IMR-90 (cell line): ENCODE measurements around the gene STAT6. TPM values are rescaled to one million over a fixed set of nuclear protein-coding genes. Genes with fewer than 3 reads are reported as not detected.
A peak's percentile ranks its signal among the peaks of the same experiment; 100 is the strongest.

ENCODE experiments used
- ATAC-seq: fragments of 200-7000 bp; cut with Tn5 transposase; 2 replicates; pipeline ENCODE4 v1.9.1; 2020; ENCODE audit warnings: low read depth, mild to moderate bottlenecking, moderate library complexity
- BruUV-seq: library from RNA; stranded (reverse); fragments of 400-500 nt; replicated peaks from 2 replicates; lab custom pipeline; 2021; lab: Mats Ljungman, UMichigan
- CTCF ChIA-PET: fragments of 300-600 bp; formaldehyde crosslinking; extraction: SDS; loops from one replicate; lab custom pipeline; 2021; ENCODE audit warnings: antibody characterized with exemption; lab: Yijun Ruan, JAX
- POLR2A ChIA-PET: fragments of 300-600 bp; sonication (Branson Sonifier 250); formaldehyde crosslinking; loops from one replicate; lab custom pipeline; 2022; ENCODE audit warnings: antibody characterized with exemption; ENCODE audit not compliant: unreplicated experiment; lab: Charles Lee
- DNase-seq: peaks from one replicate; pipeline ENCODE4 v3.0.0; 2013
- H2AFZ ChIP-seq: replicated peaks from 2 replicates; pipeline ENCODE3; 2013; ENCODE audit warnings: low read length, mild to moderate bottlenecking; ENCODE audit not compliant: poor library complexity
- H2AK5ac ChIP-seq: 2 replicates; pipeline ENCODE4 v1.6.1; 2013; ENCODE audit warnings: low read depth, low read length, inconsistent platforms
- H2AK9ac ChIP-seq: replicated peaks from 2 replicates; pipeline ENCODE3; 2013; ENCODE audit warnings: mild to moderate bottlenecking, low read depth, low read length, moderate library complexity; ENCODE audit not compliant: poor library complexity
- H2BK120ac ChIP-seq: 2 replicates; pipeline ENCODE4 v1.6.1; 2013; ENCODE audit warnings: low read depth, low read length, inconsistent platforms
- H2BK15ac ChIP-seq: 3 replicates; pipeline ENCODE4 v1.6.1; 2013; ENCODE audit warnings: low read depth, low read length, inconsistent platforms
- H2BK20ac ChIP-seq: 2 replicates; pipeline ENCODE4 v1.6.1; 2013; ENCODE audit warnings: low read depth, mild to moderate bottlenecking, inconsistent platforms, low read length, moderate library complexity
- H2BK5ac ChIP-seq: 2 replicates; pipeline ENCODE4 v1.6.1; 2013; ENCODE audit warnings: mild to moderate bottlenecking, low read depth, low read length, inconsistent platforms; ENCODE audit not compliant: poor library complexity, severe bottlenecking
- H3K14ac ChIP-seq: replicated peaks from 2 replicates; pipeline ENCODE4 v1.6.1; 2013; ENCODE audit warnings: low read depth, low read length, inconsistent platforms
- H3K18ac ChIP-seq: 2 replicates; pipeline ENCODE4 v1.6.1; 2013; ENCODE audit warnings: low read depth, low read length, control low read depth
- H3K23ac ChIP-seq: 2 replicates; pipeline ENCODE4 v1.6.1; 2013; ENCODE audit warnings: low read depth, low read length, inconsistent platforms
- H3K27ac ChIP-seq: 2 replicates; pipeline ENCODE4 v1.5.1; 2013; ENCODE audit warnings: mild to moderate bottlenecking, control low read depth, low read length; ENCODE audit not compliant: insufficient read depth
- H3K27me3 ChIP-seq: 2 replicates; pipeline ENCODE4 v1.6.1; 2013; ENCODE audit warnings: low read length; ENCODE audit not compliant: control insufficient read depth, insufficient read depth
- H3K36me3 ChIP-seq: 2 replicates; pipeline ENCODE4 v1.6.1; 2013; ENCODE audit warnings: low read length, mixed read lengths; ENCODE audit not compliant: control insufficient read depth, insufficient read depth
- H3K4ac ChIP-seq: 2 replicates; pipeline ENCODE4 v1.6.1; 2013; ENCODE audit warnings: low read depth, low read length, inconsistent platforms
- H3K4me1 ChIP-seq: 2 replicates; pipeline ENCODE4 v1.6.1; 2013; ENCODE audit warnings: low read length, mixed read lengths; ENCODE audit not compliant: control insufficient read depth, insufficient read depth
- H3K4me2 ChIP-seq: 2 replicates; pipeline ENCODE4 v1.6.1; 2013; ENCODE audit warnings: low read depth, mild to moderate bottlenecking, control low read depth, low read length, moderate library complexity
- H3K4me3 ChIP-seq: 2 replicates; pipeline ENCODE4 v1.5.1; 2013; ENCODE audit warnings: low read depth, mild to moderate bottlenecking, control low read depth, low read length, moderate library complexity; ENCODE audit not compliant: insufficient read depth
- H3K56ac ChIP-seq: 2 replicates; pipeline ENCODE4 v1.6.1; 2013; ENCODE audit warnings: low read length, inconsistent platforms; ENCODE audit not compliant: insufficient read depth; ENCODE audit errors: extremely low read depth
- H3K79me1 ChIP-seq, 2 experiments: 2 replicates each; pipeline ENCODE4 v1.6.1; 2013; ENCODE audit warnings: low read length in 2 of 2, inconsistent platforms in 1 of 2, low read depth in 1 of 2
- H3K9ac ChIP-seq: 2 replicates; pipeline ENCODE4 v1.6.1; 2013; ENCODE audit warnings: low read depth, low read length, control low read depth
- H3K9me1 ChIP-seq: 2 replicates; pipeline ENCODE4 v1.6.1; 2013; ENCODE audit warnings: low read length, inconsistent platforms; ENCODE audit not compliant: insufficient read depth
- H3K9me3 ChIP-seq: 2 replicates; pipeline ENCODE4 v1.6.1; 2013; ENCODE audit warnings: low read length; ENCODE audit not compliant: control insufficient read depth, insufficient read depth
- H4K20me1 ChIP-seq: 2 replicates; pipeline ENCODE4 v1.6.1; 2013; ENCODE audit warnings: low read length, inconsistent platforms; ENCODE audit not compliant: insufficient read depth
- H4K5ac ChIP-seq: 2 replicates; pipeline ENCODE4 v1.6.1; 2013; ENCODE audit warnings: mild to moderate bottlenecking, low read depth, low read length, control low read depth
- H4K8ac ChIP-seq, 2 experiments: 2 replicates each; pipeline ENCODE4 v1.6.1; 2013; ENCODE audit warnings: low read depth in 2 of 2, low read length in 2 of 2, control low read depth in 1 of 2, inconsistent platforms in 1 of 2
- H4K91ac ChIP-seq: 2 replicates; pipeline ENCODE4 v1.6.1; 2013; ENCODE audit warnings: low read depth, low read length, inconsistent platforms; ENCODE audit not compliant: insufficient read depth
- BHLHE40 ChIP-seq: fragments of 150-350 bp; IDR thresholded peaks from 2 replicates; pipeline ENCODE4 v1.6.1; 2016; ENCODE audit warnings: mild to moderate bottlenecking, low read depth, low read length
- CEBPB ChIP-seq: IDR thresholded peaks from 2 replicates; pipeline ENCODE4 v1.6.1; 2012; ENCODE audit warnings: low read depth, low read length, improper control_type of control experiment
- CHD1 ChIP-seq: IDR thresholded peaks from 2 replicates; pipeline ENCODE4 v1.6.1; 2012; ENCODE audit warnings: low read depth, low read length, improper control_type of control experiment
- FOS ChIP-seq: fragments of 150-350 bp; IDR thresholded peaks from 2 replicates; pipeline ENCODE4 v1.6.1; 2016; ENCODE audit warnings: low read depth, low read length
- MAZ ChIP-seq: IDR thresholded peaks from 2 replicates; pipeline ENCODE4 v1.6.1; 2012; ENCODE audit warnings: low read depth, mild to moderate bottlenecking, low read length, improper control_type of control experiment, moderate library complexity, borderline replicate concordance
- MXI1 ChIP-seq: IDR thresholded peaks from 2 replicates; pipeline ENCODE4 v1.6.1; 2012; ENCODE audit warnings: low read depth, mild to moderate bottlenecking, low read length, moderate library complexity, borderline replicate concordance
- NFE2L2 ChIP-seq: fragments of 150-350 bp; IDR thresholded peaks from 2 replicates; pipeline ENCODE4 v1.6.1; 2016; ENCODE audit warnings: low read depth, mild to moderate bottlenecking, low read length
- POLR2A ChIP-seq: IDR thresholded peaks from 2 replicates; pipeline ENCODE4 v1.6.1; 2012; ENCODE audit warnings: mild to moderate bottlenecking, low read depth, low read length
- RAD21 ChIP-seq: IDR thresholded peaks from 2 replicates; pipeline ENCODE4 v1.6.1; 2012; ENCODE audit warnings: low read length, improper control_type of control experiment
- RCOR1 ChIP-seq: IDR thresholded peaks from 2 replicates; pipeline ENCODE4 v1.6.1; 2012; ENCODE audit warnings: mild to moderate bottlenecking, low read length, improper control_type of control experiment; ENCODE audit not compliant: insufficient replicate concordance
- RFX5 ChIP-seq: IDR thresholded peaks from 2 replicates; pipeline ENCODE4 v1.8.0; 2012; ENCODE audit warnings: low read depth, mild to moderate bottlenecking, low read length, moderate library complexity
- SMC3 ChIP-seq: fragments of 150-350 bp; IDR thresholded peaks from 2 replicates; pipeline ENCODE4 v1.6.1; 2016; ENCODE audit warnings: low read depth, mild to moderate bottlenecking, antibody characterized with exemption, low read length, moderate library complexity
- WGBS, 2 experiments: methylation state at CpG; one replicate each; pipeline versions ENCODE4 v1.1.5 to v1.1.7; 2013; ENCODE audit warnings: missing lambda C conversion rate in 2 of 2; ENCODE audit not compliant: insufficient read length in 1 of 2; ENCODE audit errors: extremely low coverage in 2 of 2; 5-methylcytosine and 5-hydroxymethylcytosine counted together
- dilution Hi-C: fragments of 300-500 bp; cut with HindIII; formaldehyde crosslinking; loops from one replicate; pipeline ENCODE4 v1.14.3; 2018; ENCODE audit warnings: low sequenced_read_pairs; ENCODE audit not compliant: unreplicated experiment
- in situ Hi-C: fragments of 300-500 bp; cut with MboI; formaldehyde crosslinking; loops from 3 replicates; pipeline ENCODE4 v1.14.3; 2019; ENCODE audit warnings: low sequenced_read_pairs, inconsistent platforms, mixed read lengths
- intact Hi-C: fragments of 100-400 bp; cut with micrococcal nuclease; formaldehyde crosslinking; loops from 2 replicates; pipeline ENCODE4 v1.10.0; 2022
- polyA plus RNA-seq, 3 experiments: library from polyadenylated mRNA; depleted of rRNA; stranded (reverse); fragments of >200 nt; gene quantifications; 2 replicates each; pipeline ENCODE4 v1.2.3, GENCODE V29; 2012; ENCODE audit warnings: low replicate concordance in 1 of 3
- total RNA-seq: library from RNA; depleted of rRNA; stranded (reverse); fragments of >200 nt; gene quantifications from 2 replicates; pipeline ENCODE4 v1.2.3, GENCODE V29; 2012
- TF ChIP-seq, protein P1 (sequence below): fragments of 150-350 bp; IDR thresholded peaks from 2 replicates; pipeline ENCODE4 v1.6.1; 2016; ENCODE audit warnings: low read depth, mild to moderate bottlenecking, low read length, moderate library complexity, borderline replicate concordance
- TF ChIP-seq, protein P2 (sequence below): conservative IDR thresholded peaks from 2 replicates; pipeline ENCODE4 v1.5.1; 2012; ENCODE audit warnings: mild to moderate bottlenecking, low read depth, low read length, improper control_type of control experiment

Gene STAT6
- total and polyA plus RNA-seq, 2 of the 4 experiments (the other 2 are of a cell fraction): 43.4 to 96.9 TPM

DNA sequence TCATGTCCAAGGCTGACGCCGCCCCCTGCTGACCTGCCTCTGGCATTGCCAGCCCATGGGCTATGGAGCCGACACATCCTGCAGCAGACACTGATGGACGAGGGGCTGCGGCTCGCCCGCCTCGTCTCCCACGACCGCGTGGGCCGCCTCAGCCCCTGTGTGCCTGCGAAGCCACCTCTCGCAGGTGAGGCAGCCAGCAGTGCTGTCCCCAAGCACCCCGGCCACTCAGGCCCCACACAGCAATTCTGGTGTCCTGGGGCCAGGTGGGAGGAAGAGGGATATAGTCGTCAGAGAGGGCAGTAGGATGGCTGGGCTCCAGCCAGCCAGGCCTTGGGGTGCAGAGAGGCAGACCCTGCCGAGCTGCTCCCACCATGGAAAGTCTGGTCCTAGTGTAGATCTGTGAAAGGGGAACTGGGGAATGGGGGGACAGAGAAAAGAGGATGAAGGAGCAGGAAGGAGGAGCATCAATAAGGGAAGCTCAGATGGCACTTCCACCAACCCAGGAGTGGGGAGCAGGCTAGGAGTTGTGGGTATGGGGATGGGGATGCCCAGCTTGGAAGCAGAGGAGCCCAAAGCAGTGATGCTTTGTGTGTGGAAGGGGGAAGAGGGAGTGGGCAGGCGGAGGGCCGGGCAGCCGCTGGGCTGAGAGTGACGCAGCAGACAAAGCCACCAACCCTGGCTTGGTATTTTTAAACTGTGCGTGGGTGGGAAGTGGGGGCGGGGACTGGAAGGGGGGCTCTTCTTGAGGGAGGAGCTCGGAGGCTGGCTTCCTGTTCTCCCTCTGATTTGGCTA is 17.6 kb downstream of the STAT6 start:
- Histone ChIP-seq H2AK9ac (peak overlapping the region; percentile 83), H3K79me1 (peaks cover 13 to 66% of the 10 kb centered on the region in 2 experiments), H4K8ac (peak overlapping the region in 1 of 2 experiments; percentile 38; a peak in 1 of 4 replicates), H3K4me3 (peak overlapping the region; percentile 5; the same call in 1 of the 2 replicates), H3K9me1 (peaks cover 4% of the 10 kb centered on the region; the same call in 1 of the 2 replicates), H4K91ac (peak overlapping the region; percentile 35; the same call in 1 of the 2 replicates), H2BK20ac (0 out of 2 replicates have a peak overlapping the region, but pooled peaks have one; percentile 22), H2AFZ (peak overlapping the region; percentile 16), H3K9me3 (no peaks in the 10 kb centered on the region), H3K9ac (peak overlapping the region; percentile 70), H3K14ac (peak overlapping the region; percentile 69), H3K23ac (0 out of 2 replicates have a peak overlapping the region, but pooled peaks have one; percentile 58), H4K20me1 (peaks cover 67% of the 10 kb centered on the region), H2BK15ac (no peak overlapping the region), H3K27me3 (no peaks in the 10 kb centered on the region), H3K27ac (peak overlapping the region; percentile 82), H4K5ac (peak overlapping the region; percentile 72), H3K36me3 (peaks cover 68% of the 10 kb centered on the region), H2BK120ac (peak overlapping the region; percentile 35), H3K4ac (peak overlapping the region; percentile 81), H3K4me2 (peak overlapping the region; percentile 87), H3K56ac (0 out of 2 replicates have a peak overlapping the region, but pooled peaks have one; percentile 13), H3K4me1 (peaks cover 41% of the 10 kb centered on the region), H2AK5ac (peak overlapping the region; percentile 69), H2BK5ac (peak overlapping the region; percentile 75), H3K18ac (peak overlapping the region; percentile 45; the same call in 1 of the 2 replicates)
- WGBS, 2 experiments: 24% methylated on average over 5 of the region's 24 CpGs; no CpG with 5 or more reads in 1 of the 2 experiments
- POLR2A ChIA-PET: interaction anchor here (0.6 to 1.2 kb wide), 4 partner anchors 11 to 18 kb away, joined by 4 to 12 read pairs (median 6); partner anchors contain the start of genes NEMP1 and STAT6
- CTCF ChIA-PET: interaction anchor here (0.6 to 1.7 kb wide), 7 partner anchors 14 to 85 kb away, joined by 3 to 6 read pairs (median 4); partner anchors contain the start of genes LRP1 and STAT6
- dilution Hi-C loops (no loop called here), in situ Hi-C loops (no loop called here), intact Hi-C loops (loop anchor here (1.0 kb wide), 2 partner anchors 18 to 24 kb away; partner anchors contain the start of gene STAT6)
- DNase-seq (peak; percentile 90), ATAC-seq (peak; percentile 61)
- no TSS peak for BruUV-seq
- TF ChIP-seq RFX5: no peak
- peak; percentile 84; the same call in 1 of the 2 replicates for TF ChIP-seq MAZ
- peak; percentile 73 for TF ChIP-seq RAD21
- TF ChIP-seq POLR2A: peak; percentile 60; the same call in 1 of the 2 replicates
- no peak for TF ChIP-seq CEBPB
- TF ChIP-seq SMC3: peak; percentile 45; the same call in 1 of the 2 replicates
- peak; percentile 47; the same call in 1 of the 2 replicates for TF ChIP-seq NFE2L2
- TF ChIP-seq, protein P1, sequence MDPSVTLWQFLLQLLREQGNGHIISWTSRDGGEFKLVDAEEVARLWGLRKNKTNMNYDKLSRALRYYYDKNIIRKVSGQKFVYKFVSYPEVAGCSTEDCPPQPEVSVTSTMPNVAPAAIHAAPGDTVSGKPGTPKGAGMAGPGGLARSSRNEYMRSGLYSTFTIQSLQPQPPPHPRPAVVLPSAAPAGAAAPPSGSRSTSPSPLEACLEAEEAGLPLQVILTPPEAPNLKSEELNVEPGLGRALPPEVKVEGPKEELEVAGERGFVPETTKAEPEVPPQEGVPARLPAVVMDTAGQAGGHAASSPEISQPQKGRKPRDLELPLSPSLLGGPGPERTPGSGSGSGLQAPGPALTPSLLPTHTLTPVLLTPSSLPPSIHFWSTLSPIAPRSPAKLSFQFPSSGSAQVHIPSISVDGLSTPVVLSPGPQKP: no peak
- TF ChIP-seq BHLHE40: no peak
- TF ChIP-seq RCOR1: no peak
- no peak for TF ChIP-seq FOS
- TF ChIP-seq, protein P2, sequence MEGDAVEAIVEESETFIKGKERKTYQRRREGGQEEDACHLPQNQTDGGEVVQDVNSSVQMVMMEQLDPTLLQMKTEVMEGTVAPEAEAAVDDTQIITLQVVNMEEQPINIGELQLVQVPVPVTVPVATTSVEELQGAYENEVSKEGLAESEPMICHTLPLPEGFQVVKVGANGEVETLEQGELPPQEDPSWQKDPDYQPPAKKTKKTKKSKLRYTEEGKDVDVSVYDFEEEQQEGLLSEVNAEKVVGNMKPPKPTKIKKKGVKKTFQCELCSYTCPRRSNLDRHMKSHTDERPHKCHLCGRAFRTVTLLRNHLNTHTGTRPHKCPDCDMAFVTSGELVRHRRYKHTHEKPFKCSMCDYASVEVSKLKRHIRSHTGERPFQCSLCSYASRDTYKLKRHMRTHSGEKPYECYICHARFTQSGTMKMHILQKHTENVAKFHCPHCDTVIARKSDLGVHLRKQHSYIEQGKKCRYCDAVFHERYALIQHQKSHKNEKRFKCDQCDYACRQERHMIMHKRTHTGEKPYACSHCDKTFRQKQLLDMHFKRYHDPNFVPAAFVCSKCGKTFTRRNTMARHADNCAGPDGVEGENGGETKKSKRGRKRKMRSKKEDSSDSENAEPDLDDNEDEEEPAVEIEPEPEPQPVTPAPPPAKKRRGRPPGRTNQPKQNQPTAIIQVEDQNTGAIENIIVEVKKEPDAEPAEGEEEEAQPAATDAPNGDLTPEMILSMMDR: peak; percentile 60
- TF ChIP-seq MXI1: no peak
- TF ChIP-seq CHD1: no peak
